Measurements from ENCODE around the gene MAGEB5. TPM values are rescaled to one million over a fixed set of nuclear protein-coding genes. Genes with fewer than 3 reads are reported as not detected.
"Not testable (repeated sequence)": the region's sequence is repeated elsewhere in the genome, so short reads cannot be mapped to it uniquely, and the experiment has no call there.

MAGEB5 gene, protein sequence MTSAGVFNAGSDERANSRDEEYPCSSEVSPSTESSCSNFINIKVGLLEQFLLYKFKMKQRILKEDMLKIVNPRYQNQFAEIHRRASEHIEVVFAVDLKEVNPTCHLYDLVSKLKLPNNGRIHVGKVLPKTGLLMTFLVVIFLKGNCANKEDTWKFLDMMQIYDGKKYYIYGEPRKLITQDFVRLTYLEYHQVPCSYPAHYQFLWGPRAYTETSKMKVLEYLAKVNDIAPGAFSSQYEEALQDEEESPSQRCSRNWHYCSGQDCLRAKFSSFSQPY
- not detected for total RNA-seq
- not detected for total RNA-seq (2013)

DNA sequence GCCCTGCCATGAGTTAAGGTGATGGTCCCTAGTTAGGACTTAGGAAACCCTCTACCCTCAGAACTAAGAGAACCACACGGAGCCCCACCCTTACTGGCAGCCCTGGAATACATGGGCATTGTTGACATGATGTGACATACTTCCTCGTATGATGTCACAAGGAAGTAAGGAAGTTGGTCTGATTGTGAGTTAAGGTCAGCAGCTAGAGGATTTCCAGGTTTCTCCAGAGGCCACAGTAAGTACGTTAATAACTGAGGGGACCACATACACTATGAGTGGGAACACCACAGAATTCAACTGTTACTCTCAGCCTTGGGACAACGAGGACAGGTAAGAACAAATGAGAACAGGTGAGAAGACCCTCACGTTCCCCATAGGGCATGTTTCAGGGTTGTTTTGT lies at the start of gene MAGEB5:
Gene MAGEB5, plus strand, starts transcription at position 301 of the 400 bp plus-strand sequence. CDS start 1,133 bp downstream, outside the sequence.
- H3K4me3 Mint-ChIP-seq, result no peak within 1 kb of the TSS
- no peaks in the 10 kb centered on the region for H3K4me1 Mint-ChIP-seq
- no peaks in the 10 kb centered on the region for H3K27me3 Mint-ChIP-seq (ENCODE audit: low read depth in 2 of 2)
- TF ChIP-seq CTCF (IDR thresholded peaks at IDR 0.05), result no peak
- Histone ChIP-seq H3K36me3 (ENCODE audit: control insufficient read depth, insufficient read depth, low read length) (no peaks in the 10 kb centered on the region), H3K9me3 (ENCODE audit: control insufficient read depth, insufficient read depth, low read length) (peaks cover 2% of the 10 kb centered on the region), H3K27me3 (ENCODE audit: control insufficient read depth, insufficient read depth, low read length) (no peaks in the 10 kb centered on the region), H3K4me1 (ENCODE audit: control insufficient read depth, insufficient read depth, low read length) (no peaks in the 10 kb centered on the region), H3K27ac (ENCODE audit: low read length) (no peak within 1 kb of the TSS), H3K4me3 (ENCODE audit: low read length) (no peak within 1 kb of the TSS)
- peaks cover 0 to 11% of the 10 kb centered on the region in 2 donors for H3K9me3 Mint-ChIP-seq
- no peak for ATAC-seq
- H3K36me3 Mint-ChIP-seq, result no peaks in the 10 kb centered on the region
- no peak within 1 kb of the TSS for H3K27ac Mint-ChIP-seq
- intact Hi-C loops (cut with micrococcal nuclease), result no loop called here
- 70% methylated on average over 2 of the region's 5 CpGs for WGBS (ENCODE audit: insufficient coverage)
- DNase-seq, result no peak

DNA sequence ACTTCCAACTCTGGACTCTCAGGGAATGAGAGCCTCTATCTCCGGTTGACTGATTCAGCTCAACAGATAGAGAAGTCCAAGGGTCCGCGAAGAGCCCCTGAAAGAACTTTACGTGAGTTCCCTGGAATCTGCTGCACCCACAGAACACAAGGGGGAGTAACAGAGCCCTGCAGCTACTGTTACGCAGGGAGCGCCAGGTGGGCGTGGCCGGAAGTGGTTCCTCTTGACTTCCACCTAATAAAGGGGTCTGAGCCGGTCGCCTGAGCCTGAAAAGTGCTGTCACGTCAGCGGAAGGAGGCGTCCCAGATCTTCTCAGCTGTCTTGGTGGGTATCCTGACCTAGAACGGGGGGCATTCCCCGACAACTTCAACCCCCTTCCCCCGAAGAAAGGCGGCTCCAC lies 23.8 kb upstream of the MAGEB5 start, which contains the start of gene MAGEB6:
Gene MAGEB6, plus strand, starts transcription at position 237 of the 400 bp plus-strand sequence. CDS start 1,407 bp downstream, outside the sequence.
- H3K4me3 ChIP-seq (ENCODE audit: low read length), result no peak within 1 kb of the TSS
- H3K9me3 ChIP-seq (ENCODE audit: control insufficient read depth, insufficient read depth, low read length), result no peaks in the 10 kb centered on the region
- no peak within 1 kb of the TSS for H3K27ac ChIP-seq (ENCODE audit: low read length)
- Mint-ChIP-seq H3K4me3 (no peak within 1 kb of the TSS), H3K4me1 (no peaks in the 10 kb centered on the region), H3K27me3 (ENCODE audit: low read depth in 2 of 2) (no peaks in the 10 kb centered on the region), H3K27ac (no peak within 1 kb of the TSS), H3K9me3 (peaks cover 3 to 7% of the 10 kb centered on the region in 2 donors), H3K36me3 (no peaks in the 10 kb centered on the region)
- DNase-seq (no peak), ATAC-seq (no peak)
- TF ChIP-seq CTCF (IDR thresholded peaks at IDR 0.05), result no peak
- WGBS (ENCODE audit: insufficient coverage), result 86% methylated on average over 17 of the region's 17 CpGs
- intact Hi-C loops (cut with micrococcal nuclease), result no loop called here
- H3K27me3 ChIP-seq (ENCODE audit: control insufficient read depth, insufficient read depth, low read length), result no peaks in the 10 kb centered on the region
- H3K36me3 ChIP-seq (ENCODE audit: control insufficient read depth, insufficient read depth, low read length), result no peaks in the 10 kb centered on the region
- H3K4me1 ChIP-seq (ENCODE audit: control insufficient read depth, insufficient read depth, low read length), result no peaks in the 10 kb centered on the region

DNA sequence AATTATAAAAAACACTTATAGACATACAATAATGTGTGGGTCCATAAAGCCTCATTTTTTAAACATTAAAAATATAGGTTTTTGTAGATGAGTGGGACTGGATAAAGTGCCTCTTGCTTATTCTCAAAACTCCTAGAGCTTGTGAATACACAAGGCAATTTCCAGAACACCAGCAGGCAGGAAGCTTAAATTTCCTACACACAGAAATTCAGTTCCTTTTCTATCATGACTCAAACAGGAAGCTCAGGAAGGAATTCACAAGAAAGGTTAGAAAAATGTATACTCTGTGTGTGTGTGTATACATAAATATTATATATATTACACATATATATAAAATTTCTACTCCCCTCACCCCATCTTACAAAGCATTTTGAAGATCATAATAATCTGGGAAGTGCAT lies 12.4 kb upstream of the MAGEB5 start:
- intact Hi-C loops (cut with micrococcal nuclease), result no loop called here
- DNase-seq (no peak), ATAC-seq (no peak)
- no peaks in the 10 kb centered on the region for H3K36me3 ChIP-seq (ENCODE audit: control insufficient read depth, insufficient read depth, low read length)
- Mint-ChIP-seq H3K27ac (no peak overlapping the region), H3K4me3 (no peak overlapping the region), H3K27me3 (ENCODE audit: low read depth in 2 of 2) (no peaks in the 10 kb centered on the region), H3K9me3 (peaks cover 0 to 3% of the 10 kb centered on the region in 2 donors), H3K4me1 (no peaks in the 10 kb centered on the region), H3K36me3 (no peaks in the 10 kb centered on the region)
- TF ChIP-seq CTCF (IDR thresholded peaks at IDR 0.05), result no peak
- no peak overlapping the region for H3K27ac ChIP-seq (ENCODE audit: low read length)
- no peaks in the 10 kb centered on the region for H3K27me3 ChIP-seq (ENCODE audit: control insufficient read depth, insufficient read depth, low read length)
- H3K4me3 ChIP-seq (ENCODE audit: low read length), result no peak overlapping the region
- peaks cover 4% of the 10 kb centered on the region for H3K9me3 ChIP-seq (ENCODE audit: control insufficient read depth, insufficient read depth, low read length)
- H3K4me1 ChIP-seq (ENCODE audit: control insufficient read depth, insufficient read depth, low read length), result no peaks in the 10 kb centered on the region

DNA sequence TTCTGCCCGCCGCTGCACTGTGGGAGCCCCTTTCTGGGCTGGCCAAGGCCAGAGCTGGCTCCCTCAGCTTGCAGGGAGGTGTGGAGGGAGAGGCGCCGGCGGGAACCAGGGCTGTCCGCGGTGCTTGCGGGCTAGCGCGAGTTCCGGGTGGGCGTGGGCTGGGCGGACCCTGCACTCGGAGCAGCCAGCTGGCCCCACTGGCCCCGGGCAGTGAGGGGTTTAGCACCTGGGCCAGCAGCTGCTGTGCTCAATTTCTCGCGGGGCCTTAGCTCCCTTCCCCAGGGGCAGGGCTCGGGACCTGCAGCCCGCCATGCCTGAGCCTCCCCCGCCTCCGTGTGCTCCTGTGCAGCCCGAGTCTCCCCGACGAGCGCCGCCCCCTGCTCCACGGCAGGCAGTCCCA lies 11.3 kb upstream of the MAGEB5 start:
- not testable (repeated sequence) for H3K27me3 Mint-ChIP-seq (ENCODE audit: low read depth in 2 of 2)

More for the DNA sequence above, 11.3 kb upstream of the MAGEB5 start:
- H3K4me1 Mint-ChIP-seq; H3K36me3 Mint-ChIP-seq; H3K36me3 ChIP-seq (ENCODE audit: control insufficient read depth, insufficient read depth, low read length); H3K9me3 ChIP-seq (ENCODE audit: control insufficient read depth, insufficient read depth, low read length); H3K4me1 ChIP-seq (ENCODE audit: control insufficient read depth, insufficient read depth, low read length); ATAC-seq; H3K4me3 Mint-ChIP-seq; H3K9me3 Mint-ChIP-seq; intact Hi-C loops (cut with micrococcal nuclease); H3K4me3 ChIP-seq (ENCODE audit: low read length); H3K27me3 ChIP-seq (ENCODE audit: control insufficient read depth, insufficient read depth, low read length); DNase-seq; H3K27ac Mint-ChIP-seq; H3K27ac ChIP-seq (ENCODE audit: low read length): not testable (repeated sequence)
- 92% methylated on average over 27 of the region's 27 CpGs for WGBS (ENCODE audit: insufficient coverage)

Measured in natural killer cell (primary cell).